ENCODE measurements around the gene TPH2. TPM values are rescaled to one million over a fixed set of nuclear protein-coding genes. Genes with fewer than 3 reads are reported as not detected.

TPH2 gene
- 1 to 10 TPM in 4 of 7 donors, under 1 TPM in 1, not detected in 2; 0.42 to 7.2 (median 1.5) TPM for total RNA-seq
- polyA plus RNA-seq, result under 1 TPM in 1 of 3 donors, not detected in 2; 0.06 TPM
- long read RNA-seq, donor 1, result 0 reads
- long read RNA-seq, donor 2, result 0 reads

DNA sequence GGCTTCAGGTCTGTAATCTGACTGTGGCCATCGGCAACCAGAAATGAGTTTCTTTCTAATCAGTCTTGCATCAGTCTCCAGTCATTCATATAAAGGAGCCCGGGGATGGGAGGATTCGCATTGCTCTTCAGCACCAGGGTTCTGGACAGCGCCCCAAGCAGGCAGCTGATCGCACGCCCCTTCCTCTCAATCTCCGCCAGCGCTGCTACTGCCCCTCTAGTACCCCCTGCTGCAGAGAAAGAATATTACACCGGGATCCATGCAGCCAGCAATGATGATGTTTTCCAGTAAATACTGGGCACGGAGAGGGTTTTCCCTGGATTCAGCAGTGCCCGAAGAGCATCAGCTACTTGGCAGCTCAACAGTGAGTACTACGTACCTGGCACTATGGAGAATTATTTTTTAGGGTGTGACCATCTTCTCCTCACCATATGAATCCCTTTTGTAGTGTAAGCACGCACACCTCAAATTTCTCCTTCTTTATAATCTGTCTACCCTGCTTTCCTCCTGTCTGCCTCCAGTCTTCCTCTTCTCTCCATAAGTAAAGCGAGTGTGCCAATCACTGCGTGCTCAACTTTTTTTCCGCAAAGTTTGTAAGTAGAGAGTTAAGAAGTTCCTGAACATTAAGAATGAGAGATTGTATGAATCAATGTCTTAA, at the start of gene TPH2:
TSS of gene TPH2 (plus strand) at position 118 of the 658 bp plus-strand sequence. CDS start at position 260, 142 bp downstream.
- Histone ChIP-seq H3K27ac (no peak within 1 kb of the TSS), H3K9me3 (no peaks in the 10 kb centered on the region), H3K4me3 (no peak within 1 kb of the TSS), H3K4me1 (peaks cover 0 to 4% (median 0%) of the 10 kb centered on the region in 6 donors), H3K27me3 (replicated peaks in 1 of 7) (peaks cover 0 to 67% (median 8%) of the 10 kb centered on the region in 7 donors), H3K36me3 (no peaks in the 10 kb centered on the region)
- no peak for TF ChIP-seq POLR2AphosphoS5 (IDR thresholded peaks at IDR 0.05)
- TF ChIP-seq, protein P1, sequence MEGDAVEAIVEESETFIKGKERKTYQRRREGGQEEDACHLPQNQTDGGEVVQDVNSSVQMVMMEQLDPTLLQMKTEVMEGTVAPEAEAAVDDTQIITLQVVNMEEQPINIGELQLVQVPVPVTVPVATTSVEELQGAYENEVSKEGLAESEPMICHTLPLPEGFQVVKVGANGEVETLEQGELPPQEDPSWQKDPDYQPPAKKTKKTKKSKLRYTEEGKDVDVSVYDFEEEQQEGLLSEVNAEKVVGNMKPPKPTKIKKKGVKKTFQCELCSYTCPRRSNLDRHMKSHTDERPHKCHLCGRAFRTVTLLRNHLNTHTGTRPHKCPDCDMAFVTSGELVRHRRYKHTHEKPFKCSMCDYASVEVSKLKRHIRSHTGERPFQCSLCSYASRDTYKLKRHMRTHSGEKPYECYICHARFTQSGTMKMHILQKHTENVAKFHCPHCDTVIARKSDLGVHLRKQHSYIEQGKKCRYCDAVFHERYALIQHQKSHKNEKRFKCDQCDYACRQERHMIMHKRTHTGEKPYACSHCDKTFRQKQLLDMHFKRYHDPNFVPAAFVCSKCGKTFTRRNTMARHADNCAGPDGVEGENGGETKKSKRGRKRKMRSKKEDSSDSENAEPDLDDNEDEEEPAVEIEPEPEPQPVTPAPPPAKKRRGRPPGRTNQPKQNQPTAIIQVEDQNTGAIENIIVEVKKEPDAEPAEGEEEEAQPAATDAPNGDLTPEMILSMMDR (IDR thresholded peaks at IDR 0.05 in 8 of 11, conservative IDR thresholded peaks at IDR 0.05 in 3 of 11), result peak in 10 of 11 experiments; percentile 2 to 46 (median 36)
- WGBS, 5 donors, result 17 to 22% (median 19%) methylated on average over 16 of the region's 16 CpGs
- no peak for DNase-seq
- intact Hi-C loops (cut with DNase I; ENCODE audit: low total_unique reads), result no loop called here

DNA sequence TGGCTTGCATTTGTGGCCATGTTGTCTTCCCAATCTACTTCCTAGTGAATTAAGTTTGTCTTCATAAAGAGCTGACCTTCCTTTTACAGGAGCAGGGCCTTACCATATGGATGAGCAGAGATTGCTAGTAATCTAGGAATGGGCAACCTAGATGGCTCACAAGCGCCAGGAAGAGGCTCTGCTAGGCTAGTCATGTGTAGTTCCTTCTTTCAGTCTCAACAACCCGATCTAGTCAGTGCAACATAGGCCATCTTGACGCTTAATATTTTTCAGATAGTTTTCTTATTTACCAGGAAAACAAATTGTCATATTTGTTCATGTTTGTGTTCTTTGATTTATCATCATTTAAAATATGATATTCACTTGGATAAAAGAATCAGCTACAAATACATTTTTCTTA, 48.2 kb upstream of the TPH2 start:
- WGBS, 5 donors, result 73 to 91% (median 87%) methylated on average over 3 of the region's 3 CpGs
- no peaks in the 10 kb centered on the region for H3K27me3 ChIP-seq (replicated peaks in 1 of 7)
- H3K4me1 ChIP-seq, result peaks cover 0 to 10% (median 7%) of the 10 kb centered on the region in 6 donors
- no peak overlapping the region for H3K27ac ChIP-seq
- no peaks in the 10 kb centered on the region for H3K9me3 ChIP-seq
- intact Hi-C loops (cut with DNase I; ENCODE audit: low total_unique reads), result no loop called here
- DNase-seq, result no peak
- peaks cover 0 to 79% (median 11%) of the 10 kb centered on the region in 6 donors for H3K36me3 ChIP-seq
- no peak for TF ChIP-seq POLR2AphosphoS5 (IDR thresholded peaks at IDR 0.05)
- TF ChIP-seq POLR2A (IDR thresholded peaks at IDR 0.05), result no peak
- TF ChIP-seq, protein P1 (IDR thresholded peaks at IDR 0.05 in 8 of 11, conservative IDR thresholded peaks at IDR 0.05 in 3 of 11), result no peak
- H3K4me3 ChIP-seq, result no peak overlapping the region

DNA sequence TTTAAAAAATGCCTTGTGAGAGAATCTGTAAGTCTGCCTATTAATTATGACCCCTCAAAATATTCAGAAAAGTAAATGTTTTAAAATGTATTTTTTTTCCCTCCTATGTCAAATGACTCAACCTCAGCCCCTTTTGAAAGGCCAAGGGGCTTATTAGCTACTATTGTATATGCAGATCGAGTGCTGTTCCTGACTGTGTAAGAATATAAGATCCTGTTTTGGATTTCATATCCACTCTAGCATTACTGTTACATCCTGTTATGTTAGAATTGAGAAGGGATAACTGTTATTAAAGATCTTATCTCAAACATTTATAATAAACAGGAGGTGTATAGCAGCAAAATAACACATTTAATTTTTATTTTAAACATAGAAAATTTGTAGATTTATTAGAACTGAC, 46.6 kb upstream of the TPH2 start:
- 59 to 76% (median 64%) methylated on average over 1 of the region's 1 CpG for WGBS, 5 donors
- Histone ChIP-seq H3K27ac (peak overlapping the region in 1 of 8 donors; percentile 3), H3K9me3 (no peaks in the 10 kb centered on the region), H3K27me3 (replicated peaks in 1 of 7) (no peaks in the 10 kb centered on the region), H3K4me1 (peaks cover 0 to 10% (median 7%) of the 10 kb centered on the region in 6 donors), H3K36me3 (peaks cover 0 to 79% (median 22%) of the 10 kb centered on the region in 6 donors), H3K4me3 (no peak overlapping the region)
- intact Hi-C loops (cut with DNase I; ENCODE audit: low total_unique reads), result no loop called here
- DNase-seq, result no peak
- no peak for TF ChIP-seq POLR2AphosphoS5 (IDR thresholded peaks at IDR 0.05)
- TF ChIP-seq POLR2A (IDR thresholded peaks at IDR 0.05), result no peak
- TF ChIP-seq, protein P1 (IDR thresholded peaks at IDR 0.05 in 8 of 11, conservative IDR thresholded peaks at IDR 0.05 in 3 of 11), result no peak

DNA sequence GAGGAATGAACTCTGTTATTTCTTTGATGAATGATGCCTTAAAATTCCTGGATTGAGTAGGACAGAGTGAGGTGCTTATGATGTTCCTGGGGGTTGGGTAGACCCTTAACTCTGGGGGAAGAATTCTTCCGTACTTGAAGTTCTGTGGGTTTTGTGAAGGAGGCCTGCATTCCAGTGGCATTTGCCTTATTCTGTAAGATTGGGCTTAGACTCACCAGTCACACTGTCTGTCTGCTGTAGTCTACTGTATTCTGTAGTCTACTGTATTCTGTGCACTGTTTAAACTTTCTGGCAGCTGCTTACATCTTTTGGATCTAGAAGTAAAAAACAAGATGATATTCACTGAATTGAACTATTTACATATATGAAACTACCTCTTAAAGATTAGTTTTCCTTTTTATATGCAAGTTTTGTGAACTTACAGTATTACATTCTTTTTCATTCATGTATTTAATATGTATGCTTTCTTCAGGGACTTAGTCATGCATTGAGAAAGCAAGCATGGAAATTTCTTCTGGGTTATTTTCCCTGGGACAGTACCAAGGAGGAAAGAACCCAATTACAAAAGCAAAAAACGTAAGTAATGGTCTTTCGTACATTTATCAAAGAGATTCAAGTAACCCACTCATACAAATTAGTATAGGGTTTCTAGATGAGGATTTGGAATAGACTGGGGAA, 42.3 kb upstream of the TPH2 start:
- peaks cover 0 to 86% (median 51%) of the 10 kb centered on the region in 6 donors for H3K36me3 ChIP-seq
- no peak for TF ChIP-seq POLR2A (IDR thresholded peaks at IDR 0.05)
- WGBS, 5 donors, result 87 to 95% (median 92%) methylated on average over 3 of the region's 3 CpGs
- intact Hi-C loops (cut with DNase I; ENCODE audit: low total_unique reads), result no loop called here
- no peak for DNase-seq
- no peak overlapping the region for H3K27ac ChIP-seq
- no peak overlapping the region for H3K4me3 ChIP-seq
- H3K27me3 ChIP-seq (replicated peaks in 1 of 7), result no peaks in the 10 kb centered on the region
- peaks cover 0 to 10% (median 5%) of the 10 kb centered on the region in 6 donors for H3K4me1 ChIP-seq
- no peaks in the 10 kb centered on the region for H3K9me3 ChIP-seq
